ENCODE measurements around the gene CCDC80.
"Not testable (repeated sequence)": the region's sequence is repeated elsewhere in the genome, so short reads cannot be mapped to it uniquely, and the experiment has no call there.

CCDC80 gene

GRCh38 chr3:112582244-112582874 is 58.6 kb downstream of the CCDC80 start:
- peak; percentile 58 for DNase-seq

GRCh38 chr3:112579697-112580096 is 61.2 kb downstream of the CCDC80 start:
- DNase-seq = no peak

- DNase-seq = no peak
Observed at GRCh38 chr3:112579232-112579631, 61.7 kb downstream of the CCDC80 start.

GRCh38 chr3:112572701-112573100 is 68.2 kb downstream of the CCDC80 start:
- DNase-seq = no peak

- DNase-seq = no peak
Observed at GRCh38 chr3:112569265-112569664, 71.7 kb downstream of the CCDC80 start.

- no peak for DNase-seq
Observed at GRCh38 chr3:112568642-112569041, 72.3 kb downstream of the CCDC80 start.

- DNase-seq = no peak
Observed at GRCh38 chr3:112564940-112565305, 76.0 kb downstream of the CCDC80 start.

- not testable (repeated sequence) for DNase-seq
Observed at GRCh38 chr3:112564247-112564939, 76.5 kb downstream of the CCDC80 start.

- peak; percentile 99 for DNase-seq
Observed at GRCh38 chr3:112561734-112562529, 79.0 kb downstream of the CCDC80 start, which contains the start of the genes ATG3 and SLC35A5. Gene ATG3, minus strand, starts transcription at chr3:112561962. Its CDS starts 434 bp downstream, at chr3:112561528. Gene SLC35A5, plus strand, starts transcription at chr3:112562045. Its CDS starts 1,359 bp downstream, at chr3:112563404.

- no peak for DNase-seq
Observed at GRCh38 chr3:112561484-112561733, 79.5 kb downstream of the CCDC80 start.

GRCh38 chr3:112560721-112561483 is 80.0 kb downstream of the CCDC80 start:
- DNase-seq = peak; percentile 80

GRCh38 chr3:112560307-112560706 is 80.6 kb downstream of the CCDC80 start:
- DNase-seq = no peak

- no peak for DNase-seq
Observed at GRCh38 chr3:112557976-112558375, 83.0 kb downstream of the CCDC80 start.

- no peak for DNase-seq
Observed at GRCh38 chr3:112555535-112556170, 85.3 kb downstream of the CCDC80 start.

- no peak for DNase-seq
Observed at GRCh38 chr3:112550859-112551258, 90.1 kb downstream of the CCDC80 start.

All from activated CD4-positive, alpha-beta T cell treated with anti-CD3 and anti-CD28 coated beads, Interleukin-10, Interleukin-2, amounts not matched to agents 100 ng/mL and 50 ng/mL, durations not matched to agents 16 hours and 8 hours (primary cell).